ENCODE measurements around the gene CPNE7.
A peak's percentile ranks its signal among the peaks of the same experiment; 100 is the strongest.

CPNE7 gene

DNA sequence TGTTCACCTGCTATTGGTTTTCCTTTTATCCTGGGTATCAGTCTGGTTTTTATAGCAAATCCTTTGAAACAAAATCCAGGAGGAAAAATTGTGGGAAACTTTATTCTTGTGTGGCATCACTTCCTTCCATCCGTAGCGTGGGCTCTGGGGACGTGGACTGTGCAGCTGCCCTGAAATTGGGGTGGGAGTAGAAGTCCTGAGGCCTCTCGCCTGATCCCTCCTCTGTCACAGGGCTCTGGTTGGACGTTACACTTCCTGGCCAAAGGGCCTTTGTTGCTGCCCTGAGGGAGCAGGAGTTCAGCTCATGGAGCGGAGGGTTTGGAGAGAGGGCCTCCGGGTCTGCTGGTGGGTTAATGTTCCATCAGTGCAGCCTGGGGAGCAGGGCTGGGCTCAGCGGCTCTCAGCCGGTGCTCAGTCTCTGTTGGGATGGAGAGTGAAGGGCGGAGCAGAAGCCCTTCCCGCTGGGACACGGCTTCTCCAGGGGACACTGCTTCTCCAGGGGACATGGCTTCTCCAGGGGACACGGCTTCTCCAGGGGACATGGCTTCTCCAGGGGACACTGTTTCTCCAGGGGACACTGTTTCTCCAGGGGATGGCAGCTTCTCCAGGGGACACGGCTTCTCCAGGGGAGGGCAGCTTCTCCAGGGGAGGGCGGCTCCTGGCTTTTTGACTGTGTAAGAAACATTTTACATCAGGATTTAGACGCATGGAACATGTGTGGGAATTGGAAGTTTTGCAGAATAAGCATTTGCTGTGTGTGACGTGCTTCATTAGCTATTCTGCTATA lies 30.3 kb upstream of the CPNE7 start:
- TF ChIP-seq ZFX (IDR thresholded peaks at IDR 0.05; ENCODE audit: borderline replicate concordance) (no peak), CTCF (IDR thresholded peaks at IDR 0.05) (no peak)
- H3K27ac ChIP-seq: 0 out of 2 replicates have a peak overlapping the region, but pooled peaks have one; percentile 26

- TF ChIP-seq ZFX (IDR thresholded peaks at IDR 0.05; ENCODE audit: borderline replicate concordance): no peak
- TF ChIP-seq CTCF (IDR thresholded peaks at IDR 0.05): no peak
- 0 out of 2 replicates have a peak overlapping the region, but pooled peaks have one; percentile 26 for H3K27ac ChIP-seq
Observed at GRCh38 chr16:89545831-89546574, 29.6 kb upstream of the CPNE7 start.

GRCh38 chr16:89546781-89547180 lies 28.8 kb upstream of the CPNE7 start:
- TF ChIP-seq CTCF (IDR thresholded peaks at IDR 0.05) (no peak), ZFX (IDR thresholded peaks at IDR 0.05; ENCODE audit: borderline replicate concordance) (no peak)
- H3K27ac ChIP-seq: no peak overlapping the region

- H3K27ac ChIP-seq: no peak overlapping the region
- TF ChIP-seq CTCF (IDR thresholded peaks at IDR 0.05): no peak
- TF ChIP-seq ZFX (IDR thresholded peaks at IDR 0.05; ENCODE audit: borderline replicate concordance): no peak
Observed at GRCh38 chr16:89547291-89547690, 28.3 kb upstream of the CPNE7 start.

DNA sequence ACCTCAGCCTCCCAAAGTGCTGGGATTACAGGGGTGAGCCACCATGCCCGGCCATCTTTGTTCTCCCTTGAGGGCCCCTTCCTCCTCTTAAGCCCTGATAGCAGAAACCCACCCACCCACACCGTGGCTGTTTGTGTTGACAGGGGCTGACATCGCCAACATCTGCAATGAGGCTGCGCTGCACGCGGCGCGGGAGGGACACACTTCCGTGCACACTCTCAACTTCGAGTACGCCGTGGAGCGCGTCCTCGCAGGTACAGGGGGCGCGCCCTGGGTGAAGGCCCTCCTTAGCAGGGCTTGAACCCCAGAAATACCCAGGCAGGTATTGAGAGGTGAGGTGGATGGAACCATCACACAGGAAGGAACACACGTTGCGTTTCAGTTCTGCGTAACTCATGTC lies 27.7 kb upstream of the CPNE7 start:
- H3K27ac ChIP-seq: no peak overlapping the region
- TF ChIP-seq CTCF (IDR thresholded peaks at IDR 0.05) (no peak), ZFX (IDR thresholded peaks at IDR 0.05; ENCODE audit: borderline replicate concordance) (no peak)

DNA sequence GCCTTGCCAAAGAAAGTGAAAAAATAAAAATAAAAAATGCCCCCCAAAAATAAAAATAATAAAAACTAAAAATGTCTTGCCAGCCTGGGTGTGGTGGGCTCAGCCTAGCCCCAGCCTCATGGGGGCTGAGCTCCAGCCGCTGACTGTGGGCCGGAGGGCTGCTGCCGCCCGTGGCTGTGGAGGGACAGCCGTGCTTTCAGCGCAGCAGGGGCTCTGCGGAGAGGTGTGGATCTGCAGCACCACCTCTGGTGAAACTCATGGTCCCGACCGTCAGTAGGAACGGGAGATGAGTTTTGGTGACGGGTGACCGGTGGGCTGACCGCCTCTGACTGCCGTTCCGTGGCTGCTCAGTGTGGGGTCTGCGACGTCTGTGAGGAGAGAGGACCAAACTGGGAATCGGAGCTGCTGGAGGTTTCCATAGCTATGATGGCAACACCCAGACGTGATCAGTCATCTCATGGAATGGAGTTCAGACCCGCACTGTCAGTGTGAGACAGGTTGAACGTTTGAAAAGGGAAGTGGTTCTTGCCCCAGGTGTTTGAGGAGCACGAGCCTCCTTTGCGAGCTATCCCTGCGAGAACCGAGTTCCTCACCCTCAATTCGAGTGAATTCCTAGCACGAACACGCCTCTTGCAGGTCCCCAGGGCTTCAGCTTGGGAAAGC lies 27.1 kb upstream of the CPNE7 start:
- no peak for TF ChIP-seq CTCF (IDR thresholded peaks at IDR 0.05)
- TF ChIP-seq ZFX (IDR thresholded peaks at IDR 0.05; ENCODE audit: borderline replicate concordance): no peak
- H3K27ac ChIP-seq: no peak overlapping the region

All from 22Rv1 (cell line).